Activated naive CD8-positive, alpha-beta T cell treated with anti-CD3 and anti-CD28 coated beads, Interleukin-2, amount 10 ng/mL, durations not matched to agents 7 days and 5 days (primary cell): Measurements from ENCODE around the gene PITPNM1. TPM values are rescaled to one million over a fixed set of nuclear protein-coding genes. Genes with fewer than 3 reads are reported as not detected.
"Not testable (repeated sequence)": the region's sequence is repeated elsewhere in the genome, so short reads cannot be mapped to it uniquely, and the experiment has no call there.

Experiments used
- ATAC-seq: fragments of 150-1000 bp; cut with Tn5 transposase; one replicate; pipeline ENCODE4 v1.10.0; 2021; ENCODE audit warnings: low read depth, moderate library complexity
- POLR2A ChIA-PET: fragments of 350-600 bp; sonication (Branson Sonifier 250); formaldehyde crosslinking; loops from one replicate; lab custom pipeline; 2021; ENCODE audit warnings: antibody characterized with exemption; lab: Charles Lee
- DNase-seq: peaks from one replicate; pipeline ENCODE4 v3.0.0; 2021
- H3K27ac Mint-ChIP-seq: one replicate; pipeline ENCODE4 v1.8.0; 2022; ENCODE audit warnings: mild to moderate bottlenecking, mixed read lengths
- H3K27me3 Mint-ChIP-seq: one replicate; pipeline ENCODE4 v1.8.0; 2022; ENCODE audit warnings: mild to moderate bottlenecking, moderate library complexity, mixed read lengths
- H3K36me3 Mint-ChIP-seq: one replicate; pipeline ENCODE4 v1.8.0; 2021; ENCODE audit warnings: mild to moderate bottlenecking, mixed read lengths
- H3K4me1 Mint-ChIP-seq: one replicate; pipeline ENCODE4 v1.8.0; 2021; ENCODE audit warnings: mixed read lengths
- H3K4me3 Mint-ChIP-seq: one replicate; pipeline ENCODE4 v1.8.0; 2022; ENCODE audit warnings: mild to moderate bottlenecking, moderate library complexity, mixed read lengths
- H3K9me3 Mint-ChIP-seq: one replicate; pipeline ENCODE4 v1.8.0; 2021; ENCODE audit warnings: mixed read lengths
- total RNA-seq, 2 experiments: library from RNA; stranded (reverse); gene quantifications; one replicate each; pipeline ENCODE4 v1.2.3, GENCODE V29; 2021

PITPNM1 gene
- total RNA-seq, 2 experiments from 2014 or later = 125 to 132 TPM

- ATAC-seq (no peak), DNase-seq (no peak)
- peaks cover 25% of the 10 kb centered on the region for H3K36me3 Mint-ChIP-seq
- H3K27ac Mint-ChIP-seq = peak overlapping the region; percentile 95
- no peaks in the 10 kb centered on the region for H3K27me3 Mint-ChIP-seq
- H3K4me1 Mint-ChIP-seq = peaks cover 57% of the 10 kb centered on the region
- H3K4me3 Mint-ChIP-seq = peak overlapping the region; percentile 93
- POLR2A ChIA-PET = interaction anchor here (0.7 to 5.5 kb wide), 12 partner anchors 10 to 95 kb away, joined by 3 to 94 read pairs (median 16); partner anchors contain the start of genes PITPNM1, PPP1CA, PTPRCAP and RAD9A
- H3K9me3 Mint-ChIP-seq = no peaks in the 10 kb centered on the region
Measured at GRCh38 chr11:67486481-67487195, 18.5 kb downstream of the PITPNM1 start.

DNA sequence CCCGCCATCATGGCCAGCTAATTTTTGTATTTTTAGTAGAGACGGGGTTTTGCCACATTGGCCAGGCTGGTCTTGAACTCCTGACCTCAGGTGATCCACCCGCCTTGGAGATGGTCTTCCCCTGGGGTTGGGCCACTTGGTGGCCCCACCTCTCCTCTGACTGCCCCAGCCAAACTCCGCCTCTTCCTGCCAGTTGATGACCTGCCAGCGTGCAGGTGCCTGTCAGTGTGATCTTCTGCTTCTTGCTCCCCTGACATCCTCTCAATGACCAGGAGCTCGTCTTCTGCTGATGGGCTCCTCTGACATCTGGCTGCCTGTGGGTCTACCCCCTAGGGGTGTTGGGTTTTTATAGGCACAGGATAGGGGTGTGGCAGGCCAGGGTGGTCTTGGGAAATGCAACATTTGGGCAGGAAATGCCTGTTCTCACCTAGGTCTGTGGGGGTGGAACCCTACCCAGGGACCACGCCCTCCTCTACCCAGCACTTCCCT lies 19.2 kb downstream of the PITPNM1 start:
- Mint-ChIP-seq H3K27ac (peak overlapping the region; percentile 95), H3K36me3 (peaks cover 25% of the 10 kb centered on the region), H3K4me3 (peak overlapping the region; percentile 93), H3K4me1 (peaks cover 57% of the 10 kb centered on the region)
- H3K9me3 Mint-ChIP-seq, H3K27me3 Mint-ChIP-seq: not testable (repeated sequence)
- peak; percentile 75 for DNase-seq
- peak; percentile 5 for ATAC-seq
- POLR2A ChIA-PET = interaction anchor here (0.5 to 5.5 kb wide), 16 partner anchors 9 to 1595 kb away, joined by 3 to 94 read pairs (median 4); partner anchors contain the start of genes CCDC85B, PITPNM1, PPP1CA and PTPRCAP

- no peaks in the 10 kb centered on the region for H3K9me3 Mint-ChIP-seq
- peak; percentile 6 for ATAC-seq
- peak overlapping the region; percentile 93 for H3K4me3 Mint-ChIP-seq
- peaks cover 57% of the 10 kb centered on the region for H3K4me1 Mint-ChIP-seq
- no peaks in the 10 kb centered on the region for H3K27me3 Mint-ChIP-seq
- peaks cover 25% of the 10 kb centered on the region for H3K36me3 Mint-ChIP-seq
- peak; percentile 69 for DNase-seq
- POLR2A ChIA-PET = interaction anchor here (0.5 to 5.5 kb wide), 16 partner anchors 16 to 1594 kb away, joined by 3 to 94 read pairs (median 5); partner anchors contain the start of genes CCDC85B, PITPNM1, PPP1CA and PTPRCAP
- peak overlapping the region; percentile 100 for H3K27ac Mint-ChIP-seq
Measured at GRCh38 chr11:67484847-67485311, 20.3 kb downstream of the PITPNM1 start.

- Mint-ChIP-seq H3K27me3 (no peaks in the 10 kb centered on the region), H3K36me3 (peaks cover 21% of the 10 kb centered on the region), H3K4me3 (peak overlapping the region; percentile 93), H3K9me3 (no peaks in the 10 kb centered on the region), H3K4me1 (peaks cover 53% of the 10 kb centered on the region), H3K27ac (peak overlapping the region; percentile 100)
- POLR2A ChIA-PET = interaction anchor here (0.5 to 5.5 kb wide), 20 partner anchors 9 to 1069 kb away, joined by 3 to 94 read pairs (median 5); partner anchors contain the start of genes CDK2AP2, CLCF1, PITPNM1 and PPP1CA
- ATAC-seq (peak; percentile 31), DNase-seq (peak; percentile 58)
Measured at GRCh38 chr11:67483831-67484665, 21.1 kb downstream of the PITPNM1 start.

- Mint-ChIP-seq H3K36me3 (peaks cover 16% of the 10 kb centered on the region), H3K9me3 (no peaks in the 10 kb centered on the region), H3K27me3 (peaks cover under 1% of the 10 kb centered on the region), H3K27ac (peak within 1 kb of the TSS; percentile 100), H3K4me1 (peaks cover 47% of the 10 kb centered on the region), H3K4me3 (peak within 1 kb of the TSS; percentile 93)
- ATAC-seq (peak; percentile 81), DNase-seq (peak; percentile 94)
- POLR2A ChIA-PET = interaction anchor here (0.6 to 5.5 kb wide), 23 partner anchors 8 to 195 kb away, joined by 3 to 94 read pairs (median 5); partner anchors contain the start of genes CDK2AP2, CORO1B, PITPNM1 and POLD4
Measured at GRCh38 chr11:67482827-67483798, 22.1 kb downstream of the PITPNM1 start, which contains the start of gene AIP. AIP (plus strand) TSS chr11:67483026; CDS start chr11:67483159, 133 bp downstream.

DNA sequence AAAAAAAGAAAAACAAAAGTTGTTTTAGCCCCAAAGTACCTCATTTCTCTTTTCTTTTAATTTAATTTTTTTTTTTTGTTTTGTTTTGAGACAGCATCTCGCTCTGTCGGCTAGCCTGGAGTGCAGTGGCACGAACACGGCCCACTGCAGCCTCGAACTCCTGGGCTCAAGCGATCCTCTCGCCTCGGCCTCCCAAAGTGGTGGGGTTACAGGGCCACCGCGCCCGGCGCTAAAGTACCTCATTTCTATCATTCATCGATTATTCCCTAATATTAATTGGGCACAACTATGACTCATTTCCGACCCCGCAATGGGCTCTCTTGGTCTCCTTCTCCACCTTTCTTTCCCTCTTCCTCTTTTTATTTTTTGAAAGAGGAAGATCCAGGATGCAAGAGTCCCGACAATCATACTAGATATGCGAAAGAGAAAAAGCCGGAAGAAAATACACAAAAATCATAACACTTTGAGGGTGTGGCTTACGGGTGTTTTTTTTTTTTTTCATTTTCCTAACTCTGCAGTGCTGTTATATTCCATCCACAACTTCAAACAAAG lies 22.8 kb downstream of the PITPNM1 start:
- Mint-ChIP-seq H3K27me3 (peaks cover 4% of the 10 kb centered on the region), H3K27ac (peak overlapping the region; percentile 100), H3K4me1 (peaks cover 41% of the 10 kb centered on the region), H3K36me3 (peaks cover 8% of the 10 kb centered on the region), H3K4me3 (peak overlapping the region; percentile 93), H3K9me3 (no peaks in the 10 kb centered on the region)
- DNase-seq = no peak
- peak; percentile 0 for ATAC-seq
- POLR2A ChIA-PET = interaction anchor here (0.6 to 5.5 kb wide), 21 partner anchors 9 to 129 kb away, joined by 3 to 94 read pairs (median 5); partner anchors contain the start of genes CDK2AP2, CORO1B, PITPNM1 and POLD4

GRCh38 chr11:67477344-67478050 lies 27.7 kb downstream of the PITPNM1 start:
- not testable (repeated sequence) for H3K4me1 Mint-ChIP-seq, H3K27me3 Mint-ChIP-seq, H3K4me3 Mint-ChIP-seq, H3K9me3 Mint-ChIP-seq, H3K36me3 Mint-ChIP-seq, H3K27ac Mint-ChIP-seq, DNase-seq, ATAC-seq
- POLR2A ChIA-PET = interaction anchor here (0.6 kb wide), 1 partner anchor 95 kb away, joined by 3 read pairs; no protein-coding TSS in a partner anchor

DNA sequence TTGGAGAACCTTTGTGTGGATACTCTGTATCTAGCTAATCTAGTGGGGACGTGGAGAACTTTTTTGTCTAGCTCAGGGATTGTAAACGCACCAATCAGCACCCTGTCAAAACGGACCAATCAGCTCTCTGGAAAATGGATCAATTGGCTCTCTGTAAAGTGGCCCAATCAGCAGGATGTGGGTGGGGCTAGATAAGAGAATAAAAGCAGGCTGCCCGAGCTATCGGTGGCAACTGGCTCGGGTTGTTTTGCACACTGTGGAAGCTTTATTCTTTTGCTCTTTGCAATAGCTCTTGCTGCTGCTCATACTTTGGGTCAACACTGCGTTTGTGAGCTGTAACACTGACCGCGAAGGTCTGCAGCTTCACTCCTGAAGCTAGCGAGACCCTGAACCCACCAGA lies 28.5 kb downstream of the PITPNM1 start:
- POLR2A ChIA-PET = interaction anchor here (0.7 to 1.2 kb wide), 3 partner anchors 9 to 68 kb away, joined by 3 to 4 read pairs (median 3); no protein-coding TSS in a partner anchor
- not testable (repeated sequence) for H3K4me3 Mint-ChIP-seq

DNA sequence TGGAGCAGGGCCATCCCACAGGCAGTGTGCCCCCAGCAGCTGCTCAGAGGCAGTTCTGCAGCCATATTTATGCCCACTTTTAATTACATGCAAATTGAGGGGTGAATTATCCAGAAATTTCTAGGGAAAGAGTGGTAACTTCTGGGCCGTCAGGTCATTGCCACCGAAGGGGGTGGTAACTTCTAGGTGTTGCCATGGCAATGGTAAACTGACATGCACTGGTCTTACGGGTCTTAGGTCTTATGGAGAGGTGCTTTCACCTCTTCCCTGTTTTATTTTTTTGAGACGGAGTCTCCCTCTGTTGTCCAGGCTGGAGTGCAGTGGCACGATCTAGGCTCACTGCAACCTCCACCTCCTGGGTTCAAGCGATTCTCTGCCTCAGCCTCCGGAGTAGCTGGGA lies 32.3 kb downstream of the PITPNM1 start:
- no peaks in the 10 kb centered on the region for H3K9me3 Mint-ChIP-seq
- DNase-seq = no peak

More for the DNA sequence above, 28.5 kb downstream of the PITPNM1 start:
- not testable (repeated sequence) for H3K36me3 Mint-ChIP-seq, ATAC-seq, DNase-seq, H3K27ac Mint-ChIP-seq, H3K4me1 Mint-ChIP-seq, H3K27me3 Mint-ChIP-seq, H3K9me3 Mint-ChIP-seq

GRCh38 chr11:67470337-67471002 lies 34.7 kb downstream of the PITPNM1 start:
- no peaks in the 10 kb centered on the region for H3K9me3 Mint-ChIP-seq
- no peak overlapping the region for H3K27ac Mint-ChIP-seq
- H3K27me3 Mint-ChIP-seq = no peaks in the 10 kb centered on the region

More for the DNA sequence above, 32.3 kb downstream of the PITPNM1 start:
- peaks cover 3% of the 10 kb centered on the region for H3K4me1 Mint-ChIP-seq
- H3K27me3 Mint-ChIP-seq = peaks cover 3% of the 10 kb centered on the region
- H3K36me3 Mint-ChIP-seq = no peaks in the 10 kb centered on the region
- H3K4me3 Mint-ChIP-seq = no peak overlapping the region
- H3K27ac Mint-ChIP-seq = no peak overlapping the region
- POLR2A ChIA-PET = interaction anchor here (1.6 kb wide), 1 partner anchor 64 kb away, joined by 5 read pairs; no protein-coding TSS in a partner anchor
- no peak for ATAC-seq

More at GRCh38 chr11:67470337-67471002, 34.7 kb downstream of the PITPNM1 start:
- DNase-seq (no peak), ATAC-seq (no peak)
- Mint-ChIP-seq H3K4me3 (no peak overlapping the region), H3K4me1 (peaks cover 18% of the 10 kb centered on the region), H3K36me3 (peaks cover under 1% of the 10 kb centered on the region)
- POLR2A ChIA-PET = interaction anchor here (0.9 to 6.1 kb wide), 4 partner anchors 15 to 69 kb away, joined by 3 to 145 read pairs (median 27); partner anchors contain the start of genes PPP1CA and PTPRCAP
